Measurements from ENCODE around the gene STAU1. TPM values are rescaled to one million over a fixed set of nuclear protein-coding genes. Genes with fewer than 3 reads are reported as not detected.
"Not testable (repeated sequence)": the region's sequence is repeated elsewhere in the genome, so short reads cannot be mapped to it uniquely, and the experiment has no call there.

The STAU1 gene
- total RNA-seq, 1 donor from 2014 or later = 47.4 TPM

GRCh38 chr20:49203011-49203410 is 14.9 kb upstream of the STAU1 start:
- no peak for DNase-seq

GRCh38 chr20:49199729-49200293 is 11.7 kb upstream of the STAU1 start:
- DNase-seq = no peak

GRCh38 chr20:49192944-49193518 is 4.9 kb upstream of the STAU1 start:
- not testable (repeated sequence) for DNase-seq

- peak; percentile 40 for DNase-seq
These were observed 744 bp downstream of the STAU1 start for GRCh38 chr20:49187330-49187850.

GRCh38 chr20:49186535-49187329 is 1.4 kb downstream of the STAU1 start:
- DNase-seq = peak; percentile 84

GRCh38 chr20:49185071-49185761 is 2.9 kb downstream of the STAU1 start:
- no peak for DNase-seq

GRCh38 chr20:49184691-49185070 is 3.5 kb downstream of the STAU1 start:
- no peak for DNase-seq

- DNase-seq = not testable (repeated sequence)
These were observed 4.0 kb downstream of the STAU1 start for GRCh38 chr20:49184084-49184501.

- no peak for DNase-seq
These were observed 4.7 kb downstream of the STAU1 start for GRCh38 chr20:49183444-49183843.

GRCh38 chr20:49181265-49181877 is 6.8 kb downstream of the STAU1 start:
- no peak for DNase-seq

- no peak for DNase-seq
These were observed 8.5 kb downstream of the STAU1 start for GRCh38 chr20:49179368-49180277.

GRCh38 chr20:49174183-49174582 is 14.0 kb downstream of the STAU1 start:
- no peak for DNase-seq

GRCh38 chr20:49172413-49172812 is 15.7 kb downstream of the STAU1 start:
- DNase-seq = no peak

GRCh38 chr20:49171909-49172308 is 16.2 kb downstream of the STAU1 start:
- DNase-seq = peak; percentile 57

GRCh38 chr20:49170714-49171113 is 17.4 kb downstream of the STAU1 start:
- no peak for DNase-seq

GRCh38 chr20:49169547-49169946 is 18.6 kb downstream of the STAU1 start:
- no peak for DNase-seq

GRCh38 chr20:49168864-49169263 is 19.3 kb downstream of the STAU1 start:
- not testable (repeated sequence) for DNase-seq

- peak; percentile 57 for DNase-seq
These were observed 20.2 kb downstream of the STAU1 start for GRCh38 chr20:49167811-49168507.

- DNase-seq = no peak
These were observed 21.3 kb downstream of the STAU1 start for GRCh38 chr20:49166534-49167449.

All from tongue (tissue), 2 donors.